Parathyroid adenoma (tissue), 2 donors: Measurements from ENCODE around the gene PXMP2.
"Not testable (repeated sequence)": the region's sequence is repeated elsewhere in the genome, so short reads cannot be mapped to it uniquely, and the experiment has no call there.

Source experiments
- H2AFZ ChIP-seq: fragments of 300-600 bp; sonication (generic); one replicate; pipeline ENCODE4 v1.7.0; 2017; ENCODE audit warnings: antibody characterized with exemption, mild to moderate bottlenecking
- H3K27ac ChIP-seq: fragments of 300-600 bp; sonication (generic); one replicate; pipeline ENCODE4 v1.7.0; 2017
- H3K27me3 ChIP-seq: fragments of 300-600 bp; sonication (generic); one replicate; pipeline ENCODE4 v1.7.0; 2017; ENCODE audit warnings: low read length; ENCODE audit not compliant: control insufficient read depth, insufficient read depth
- H3K36me3 ChIP-seq: fragments of 300-600 bp; sonication (generic); one replicate; pipeline ENCODE4 v1.7.0; 2017; ENCODE audit warnings: low read length; ENCODE audit not compliant: control insufficient read depth, insufficient read depth
- H3K4me1 ChIP-seq: fragments of 300-600 bp; sonication (generic); one replicate; pipeline ENCODE4 v1.7.0; 2017; ENCODE audit warnings: control low read depth
- H3K4me2 ChIP-seq: fragments of 300-600 bp; sonication (generic); one replicate; pipeline ENCODE4 v1.7.0; 2017; ENCODE audit warnings: low read length
- H3K4me3 ChIP-seq: fragments of 300-600 bp; sonication (generic); one replicate; pipeline ENCODE4 v1.7.0; 2017; ENCODE audit warnings: low read depth, low read length
- H3K79me2 ChIP-seq: fragments of 300-600 bp; sonication (generic); one replicate; pipeline ENCODE4 v1.7.0; 2017; ENCODE audit warnings: control low read depth
- H3K9ac ChIP-seq: fragments of 300-600 bp; sonication (generic); one replicate; pipeline ENCODE4 v1.7.0; 2017; ENCODE audit warnings: mild to moderate bottlenecking
- H3K9me3 ChIP-seq: fragments of 300-600 bp; sonication (generic); one replicate; pipeline ENCODE4 v1.7.0; 2017; ENCODE audit warnings: low read length; ENCODE audit not compliant: control insufficient read depth
- CTCF ChIP-seq: fragments of 300-600 bp; sonication (generic); IDR thresholded peaks from one replicate; pipeline ENCODE4 v1.7.0; 2017; ENCODE audit warnings: antibody characterized with exemption, mild to moderate bottlenecking
- donor health status: primary hyperparathyroidism.

PXMP2 gene

GRCh38 chr12:132747896-132748295 lies 60.5 kb downstream of the PXMP2 start:
- Histone ChIP-seq H3K4me1 (no peaks in the 10 kb centered on the region), H3K4me3 (no peak overlapping the region), H3K27ac (no peak overlapping the region), H3K9me3 (no peaks in the 10 kb centered on the region), H3K36me3 (no peaks in the 10 kb centered on the region), H2AFZ (no peak overlapping the region), H3K79me2 (peaks cover 37% of the 10 kb centered on the region), H3K27me3 (no peaks in the 10 kb centered on the region), H3K4me2 (no peak overlapping the region), H3K9ac (no peak overlapping the region)
- no peak for TF ChIP-seq CTCF

- Histone ChIP-seq H3K9me3 (no peaks in the 10 kb centered on the region), H3K4me2 (no peak overlapping the region), H3K79me2 (peaks cover 40% of the 10 kb centered on the region), H3K27ac (no peak overlapping the region), H3K4me1 (no peaks in the 10 kb centered on the region), H2AFZ (no peak overlapping the region), H3K27me3 (no peaks in the 10 kb centered on the region), H3K9ac (no peak overlapping the region), H3K36me3 (no peaks in the 10 kb centered on the region), H3K4me3 (no peak overlapping the region)
- no peak for TF ChIP-seq CTCF
Observed at GRCh38 chr12:132748319-132748718, 60.9 kb downstream of the PXMP2 start.

DNA sequence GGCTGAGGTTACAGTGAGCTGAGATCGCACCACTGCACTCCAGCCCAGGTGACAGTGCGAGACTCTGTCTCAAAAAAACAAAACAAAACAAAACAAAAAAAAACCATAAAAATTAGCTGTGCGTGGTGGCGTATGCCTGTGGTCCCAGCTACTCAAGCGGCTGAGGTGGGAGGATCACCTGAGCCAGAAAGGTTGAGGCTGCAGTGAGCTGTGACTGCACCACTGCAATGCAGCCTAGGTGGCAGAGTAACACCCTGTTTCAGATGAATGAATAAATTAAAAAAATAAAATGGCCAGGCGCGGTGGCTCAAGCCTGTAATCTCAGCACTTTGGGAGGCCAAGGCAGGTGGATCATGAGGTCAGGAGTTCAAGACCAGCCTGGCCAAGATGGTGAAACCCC lies 66.3 kb downstream of the PXMP2 start:
- H3K4me3 ChIP-seq, H3K9ac ChIP-seq, H3K27ac ChIP-seq, H3K9me3 ChIP-seq, H3K4me2 ChIP-seq, H3K27me3 ChIP-seq, H3K36me3 ChIP-seq, H3K4me1 ChIP-seq, H2AFZ ChIP-seq: not testable (repeated sequence)
- peaks cover 35% of the 10 kb centered on the region for H3K79me2 ChIP-seq

DNA sequence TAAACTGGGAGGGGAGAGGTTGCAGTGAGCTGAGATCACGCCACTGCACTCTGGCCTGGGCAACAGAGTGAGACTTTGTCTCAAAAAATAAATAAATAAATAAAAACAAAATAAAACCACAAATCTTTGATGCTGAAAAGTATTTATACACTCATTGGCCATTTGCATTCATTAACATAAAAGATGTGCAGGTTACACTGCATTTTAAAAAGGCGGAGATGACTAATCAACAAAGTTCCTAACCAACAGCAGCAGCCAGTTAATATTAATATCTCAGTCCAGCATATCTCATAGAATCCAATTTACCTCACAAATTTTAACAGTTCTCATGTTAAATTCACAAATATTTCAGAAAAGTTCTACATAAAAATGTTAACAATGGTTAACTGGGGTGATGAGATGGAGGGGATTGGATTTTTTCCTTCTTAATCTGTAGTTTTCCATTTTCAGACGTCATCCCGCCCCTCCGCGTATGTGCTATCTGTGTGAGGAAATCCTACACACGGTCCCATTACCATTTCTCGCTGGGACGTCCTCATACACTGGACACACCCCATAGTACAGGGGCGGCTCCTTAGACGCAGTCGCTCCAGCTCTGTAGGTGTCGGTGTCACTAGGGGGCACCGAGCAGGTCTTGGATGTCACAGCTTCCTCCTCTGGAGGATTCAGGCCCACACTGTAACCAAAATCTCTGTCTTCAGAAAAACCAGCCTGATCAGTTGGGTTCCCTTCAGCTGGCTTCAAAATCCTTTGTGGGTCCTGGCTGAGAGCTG lies 67.0 kb downstream of the PXMP2 start:
- Histone ChIP-seq H3K9me3 (no peaks in the 10 kb centered on the region), H3K9ac (no peak overlapping the region), H3K79me2 (peaks cover 35% of the 10 kb centered on the region), H3K4me3 (no peak overlapping the region), H3K27me3 (no peaks in the 10 kb centered on the region), H3K4me2 (no peak overlapping the region), H3K36me3 (no peaks in the 10 kb centered on the region), H2AFZ (no peak overlapping the region), H3K27ac (no peak overlapping the region), H3K4me1 (no peaks in the 10 kb centered on the region)
- TF ChIP-seq CTCF: no peak
